MM.1S (cell line): Measurements from ENCODE around the gene SFXN4.
A peak's percentile ranks its signal among the peaks of the same experiment; 100 is the strongest.

ENCODE experiments used
- DNase-seq: peaks from one replicate; pipeline ENCODE4 v3.0.0-alpha.2; 2015
- H2AFZ ChIP-seq: fragments of 300-600 bp; sonication (generic); 2 replicates; pipeline ENCODE4 v1.6.0; 2016; ENCODE audit warnings: antibody characterized with exemption, low read length
- H3F3A ChIP-seq: fragments of 300-600 bp; sonication (generic); 2 replicates; pipeline ENCODE4 v1.6.1; 2016; ENCODE audit warnings: mild to moderate bottlenecking, antibody characterized with exemption, low read length, moderate library complexity, mixed read lengths; ENCODE audit not compliant: insufficient read depth
- H3K27ac ChIP-seq: fragments of 300-600 bp; sonication (generic); 2 replicates; pipeline ENCODE4 v1.5.1; 2016; ENCODE audit warnings: mild to moderate bottlenecking, low read length
- H3K27me3 ChIP-seq: fragments of 300-600 bp; sonication (generic); replicated peaks from 2 replicates; pipeline ENCODE4 v1.6.0; 2016; ENCODE audit warnings: low read length; ENCODE audit not compliant: insufficient read depth
- H3K36me3 ChIP-seq: fragments of 300-600 bp; sonication (generic); replicated peaks from 2 replicates; pipeline ENCODE4 v1.6.1; 2016; ENCODE audit warnings: mild to moderate bottlenecking, low read length, mixed read lengths; ENCODE audit not compliant: insufficient read depth
- H3K4me1 ChIP-seq: fragments of 300-600 bp; sonication (generic); 2 replicates; pipeline ENCODE4 v1.6.1; 2016; ENCODE audit warnings: low read length, mixed read lengths
- H3K4me2 ChIP-seq: fragments of 300-600 bp; sonication (generic); 2 replicates; pipeline ENCODE4 v1.6.0; 2016; ENCODE audit warnings: low read depth, low read length
- H3K4me3 ChIP-seq: fragments of 300-600 bp; sonication (generic); 2 replicates; pipeline ENCODE4 v1.5.1; 2016; ENCODE audit warnings: low read length, mixed read lengths
- H3K79me2 ChIP-seq: fragments of 300-600 bp; sonication (generic); 2 replicates; pipeline ENCODE4 v1.6.1; 2016; ENCODE audit warnings: mixed run types, low read length, mixed read lengths
- H3K9ac ChIP-seq: fragments of 300-600 bp; sonication (generic); 2 replicates; pipeline ENCODE4 v1.6.1; 2016; ENCODE audit warnings: low read length, mixed read lengths
- H3K9me2 ChIP-seq: fragments of 300-600 bp; sonication (generic); replicated peaks from 2 replicates; pipeline ENCODE4 v1.6.1; 2016; ENCODE audit warnings: mild to moderate bottlenecking, low read length, mixed read lengths; ENCODE audit not compliant: insufficient read depth
- H3K9me3 ChIP-seq: fragments of 300-600 bp; sonication (generic); replicated peaks from 2 replicates; pipeline ENCODE4 v1.6.1; 2016; ENCODE audit warnings: mild to moderate bottlenecking, low read length, mixed read lengths; ENCODE audit not compliant: insufficient read depth
- H4K20me1 ChIP-seq: fragments of 300-600 bp; sonication (generic); 2 replicates; pipeline ENCODE4 v1.6.1; 2016; ENCODE audit warnings: mild to moderate bottlenecking, low read length, moderate library complexity, mixed read lengths; ENCODE audit not compliant: insufficient read depth
- EZH2 ChIP-seq: fragments of 300-600 bp; sonication (generic); optimal IDR thresholded peaks from 2 replicates; pipeline ENCODE3; 2017; ENCODE audit warnings: low read depth, mild to moderate bottlenecking, antibody characterized with exemption, low read length, mixed read lengths
- EZH2phosphoT487 ChIP-seq: fragments of 300-600 bp; sonication (generic); IDR thresholded peaks from 2 replicates; pipeline ENCODE4 v1.6.1; 2018; ENCODE audit warnings: antibody characterized with exemption, low read length
- TF ChIP-seq, protein P1 (sequence below): fragments of 300-600 bp; sonication (generic); IDR thresholded peaks from 2 replicates; pipeline ENCODE4 v1.5.1; 2016; ENCODE audit warnings: antibody characterized with exemption, low read length, mixed read lengths

SFXN4 gene

DNA sequence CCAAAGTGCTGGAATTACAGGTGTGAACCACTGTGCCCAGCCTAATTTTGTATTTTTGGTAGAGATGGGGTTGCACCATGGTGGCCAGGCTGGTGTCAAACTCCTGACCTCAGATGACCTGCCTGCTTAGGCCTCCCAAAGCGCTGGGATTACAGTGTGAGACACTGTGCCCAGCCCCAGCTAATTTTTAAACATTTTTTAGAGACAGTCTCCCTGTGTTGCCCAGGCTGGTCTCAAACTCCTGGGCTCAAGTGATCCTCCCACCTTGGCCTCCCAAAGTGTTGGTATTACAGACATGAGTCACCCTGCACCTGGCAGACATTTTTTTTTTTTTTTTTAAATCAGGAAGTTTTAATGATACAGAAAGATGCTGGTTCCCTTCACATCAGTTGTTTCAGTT lies 46.1 kb downstream of the SFXN4 start:
- TF ChIP-seq, protein P1, sequence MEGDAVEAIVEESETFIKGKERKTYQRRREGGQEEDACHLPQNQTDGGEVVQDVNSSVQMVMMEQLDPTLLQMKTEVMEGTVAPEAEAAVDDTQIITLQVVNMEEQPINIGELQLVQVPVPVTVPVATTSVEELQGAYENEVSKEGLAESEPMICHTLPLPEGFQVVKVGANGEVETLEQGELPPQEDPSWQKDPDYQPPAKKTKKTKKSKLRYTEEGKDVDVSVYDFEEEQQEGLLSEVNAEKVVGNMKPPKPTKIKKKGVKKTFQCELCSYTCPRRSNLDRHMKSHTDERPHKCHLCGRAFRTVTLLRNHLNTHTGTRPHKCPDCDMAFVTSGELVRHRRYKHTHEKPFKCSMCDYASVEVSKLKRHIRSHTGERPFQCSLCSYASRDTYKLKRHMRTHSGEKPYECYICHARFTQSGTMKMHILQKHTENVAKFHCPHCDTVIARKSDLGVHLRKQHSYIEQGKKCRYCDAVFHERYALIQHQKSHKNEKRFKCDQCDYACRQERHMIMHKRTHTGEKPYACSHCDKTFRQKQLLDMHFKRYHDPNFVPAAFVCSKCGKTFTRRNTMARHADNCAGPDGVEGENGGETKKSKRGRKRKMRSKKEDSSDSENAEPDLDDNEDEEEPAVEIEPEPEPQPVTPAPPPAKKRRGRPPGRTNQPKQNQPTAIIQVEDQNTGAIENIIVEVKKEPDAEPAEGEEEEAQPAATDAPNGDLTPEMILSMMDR: no peak
- TF ChIP-seq EZH2phosphoT487 (no peak), EZH2 (no peak)
- peaks cover 9% of the 10 kb centered on the region; the same call in 1 of the 2 replicates for H3K4me1 ChIP-seq
- peak; percentile 36 for DNase-seq
- H3K4me2 ChIP-seq: peak overlapping the region; percentile 34; the same call in 1 of the 2 replicates
- H2AFZ ChIP-seq: no peak overlapping the region
- peak overlapping the region; percentile 92 for H3K27ac ChIP-seq
- no peaks in the 10 kb centered on the region for H3K27me3 ChIP-seq
- no peaks in the 10 kb centered on the region for H4K20me1 ChIP-seq
- peaks cover 22% of the 10 kb centered on the region for H3F3A ChIP-seq
- H3K9ac ChIP-seq: peak overlapping the region; percentile 70; the same call in 1 of the 2 replicates
- no peaks in the 10 kb centered on the region for H3K9me3 ChIP-seq
- no peaks in the 10 kb centered on the region; the same call in 1 of the 2 replicates for H3K36me3 ChIP-seq
- H3K9me2 ChIP-seq: no peaks in the 10 kb centered on the region
- H3K4me3 ChIP-seq: no peak overlapping the region
- peaks cover 4% of the 10 kb centered on the region; the same call in 1 of the 2 replicates for H3K79me2 ChIP-seq

DNA sequence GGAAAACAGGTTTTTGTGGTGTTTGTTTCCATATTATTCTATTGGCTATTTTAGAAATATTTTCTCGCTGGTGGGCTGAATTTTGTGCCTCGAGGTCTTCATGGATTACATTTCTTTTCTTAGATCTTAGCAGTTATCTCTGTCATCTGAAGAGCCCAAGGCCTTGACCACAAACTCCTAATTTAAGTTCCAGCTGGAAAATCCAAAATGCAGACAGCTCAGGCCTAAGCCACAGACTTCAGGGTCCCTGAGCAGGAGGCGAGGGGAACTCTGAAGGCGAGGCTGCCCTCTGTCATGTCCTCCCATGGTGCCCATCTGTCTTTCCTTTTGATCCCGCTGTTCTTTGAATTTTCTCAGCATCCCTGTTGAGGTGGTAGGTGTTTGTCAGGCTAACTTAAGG lies 47.3 kb downstream of the SFXN4 start:
- no peak for DNase-seq
- TF ChIP-seq EZH2phosphoT487: no peak
- no peak for TF ChIP-seq EZH2
- TF ChIP-seq, protein P1: no peak

DNA sequence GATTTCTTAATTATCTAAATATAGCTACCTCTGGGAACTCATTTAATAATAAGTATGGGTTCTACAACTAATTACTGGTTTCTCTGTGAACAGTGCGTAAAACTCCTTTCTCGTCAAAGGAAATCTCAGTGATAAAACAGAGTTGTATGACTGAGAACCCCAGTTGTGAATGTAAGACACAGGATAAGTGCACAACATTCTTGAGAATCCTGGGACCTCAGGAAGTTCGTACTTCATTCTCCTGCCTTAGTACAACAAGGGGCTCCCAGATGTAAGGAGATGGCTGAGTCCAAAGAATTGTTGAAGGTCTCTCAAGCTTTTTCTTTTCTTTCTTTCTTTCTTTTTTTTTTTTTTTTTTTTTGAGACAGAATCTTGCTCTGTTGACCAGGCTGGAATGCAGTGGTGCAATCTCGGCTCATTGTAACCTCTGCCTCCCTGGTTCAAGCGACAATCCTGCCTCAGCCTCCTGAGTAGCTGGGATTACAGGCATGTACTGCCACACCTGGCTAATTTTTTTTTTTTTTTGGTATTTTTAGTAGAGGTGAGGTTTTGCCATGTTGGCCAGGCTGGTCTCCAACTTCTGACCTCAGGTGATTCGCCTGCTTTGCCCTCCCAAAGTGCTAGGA lies 49.1 kb downstream of the SFXN4 start:
- H3K79me2 ChIP-seq: peaks cover 3% of the 10 kb centered on the region; the same call in 1 of the 2 replicates
- TF ChIP-seq EZH2phosphoT487 (no peak), EZH2 (no peak)
- TF ChIP-seq, protein P1: no peak
- H3K4me3 ChIP-seq: no peak overlapping the region
- peaks cover 22% of the 10 kb centered on the region for H3F3A ChIP-seq
- H2AFZ ChIP-seq: no peak overlapping the region
- peaks cover 9% of the 10 kb centered on the region; the same call in 1 of the 2 replicates for H3K4me1 ChIP-seq
- DNase-seq: no peak
- H3K9me2 ChIP-seq: no peaks in the 10 kb centered on the region
- H3K36me3 ChIP-seq: no peaks in the 10 kb centered on the region; the same call in 1 of the 2 replicates
- H4K20me1 ChIP-seq: no peaks in the 10 kb centered on the region
- H3K27ac ChIP-seq: no peak overlapping the region
- H3K27me3 ChIP-seq: no peaks in the 10 kb centered on the region
- H3K4me2 ChIP-seq: no peak overlapping the region
- no peaks in the 10 kb centered on the region for H3K9me3 ChIP-seq
- H3K9ac ChIP-seq: no peak overlapping the region

More for the DNA sequence above, 47.3 kb downstream of the SFXN4 start:
- Histone ChIP-seq H3K9me2 (no peaks in the 10 kb centered on the region), H3K36me3 (no peaks in the 10 kb centered on the region; the same call in 1 of the 2 replicates), H3K9me3 (no peaks in the 10 kb centered on the region), H3K4me3 (no peak overlapping the region), H3K27ac (no peak overlapping the region), H3K27me3 (no peaks in the 10 kb centered on the region), H3K4me1 (peaks cover 9% of the 10 kb centered on the region; the same call in 1 of the 2 replicates), H3K4me2 (no peak overlapping the region), H2AFZ (no peak overlapping the region), H3K9ac (no peak overlapping the region), H3F3A (peaks cover 22% of the 10 kb centered on the region), H3K79me2 (peaks cover 4% of the 10 kb centered on the region; the same call in 1 of the 2 replicates), H4K20me1 (no peaks in the 10 kb centered on the region)
